HG02610 (cell line): ENCODE measurements around the gene KCNH1.

Experiments used
- ATAC-seq: cut with Tn5 transposase; IDR thresholded peaks from one replicate; pipeline ENCODE4 v1.9.1; 2021; ENCODE audit warnings: mild to moderate bottlenecking, moderate library complexity; ENCODE audit not compliant: unreplicated experiment

The KCNH1 gene

DNA sequence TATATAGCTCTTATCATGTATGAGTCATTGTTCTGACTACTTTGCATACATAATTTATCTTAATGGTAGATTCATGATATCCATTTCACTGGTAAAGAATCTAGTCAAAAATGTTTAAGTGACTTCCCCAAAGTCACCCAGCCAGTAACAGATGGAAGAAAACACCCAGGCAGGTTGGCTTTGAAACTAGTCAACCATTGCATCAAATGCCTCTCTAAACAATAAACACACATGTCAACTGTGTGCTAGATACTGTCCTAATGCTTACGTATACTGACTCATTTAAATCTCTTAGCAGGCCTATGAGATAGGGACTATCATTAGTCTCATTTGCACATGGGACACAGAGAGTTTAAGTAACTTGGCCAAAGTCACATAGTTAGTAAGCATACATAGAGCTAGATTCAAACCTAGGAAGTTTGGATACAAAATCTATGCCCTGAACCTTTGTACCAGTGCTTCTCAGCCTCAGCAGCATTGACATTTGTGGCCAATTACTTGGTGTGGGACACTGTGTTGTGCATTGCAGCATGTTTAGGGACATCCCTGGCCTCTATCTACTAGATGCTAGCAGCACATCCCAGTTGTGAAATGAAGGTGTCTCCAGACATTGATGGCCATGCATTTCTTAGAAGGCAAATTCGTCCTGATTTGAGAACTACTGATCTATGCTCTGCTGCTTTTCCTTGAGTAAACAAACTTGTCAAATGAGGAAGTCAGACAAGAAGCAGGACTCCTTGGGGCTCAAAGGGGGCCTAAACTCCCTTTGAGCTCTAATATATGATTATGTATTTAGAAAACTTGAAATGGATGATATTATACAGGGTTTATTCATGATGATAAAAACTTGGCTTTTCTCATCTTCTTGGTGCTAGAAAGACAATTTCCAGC is 316.3 kb downstream of the KCNH1 start:
- ATAC-seq = no peak

DNA sequence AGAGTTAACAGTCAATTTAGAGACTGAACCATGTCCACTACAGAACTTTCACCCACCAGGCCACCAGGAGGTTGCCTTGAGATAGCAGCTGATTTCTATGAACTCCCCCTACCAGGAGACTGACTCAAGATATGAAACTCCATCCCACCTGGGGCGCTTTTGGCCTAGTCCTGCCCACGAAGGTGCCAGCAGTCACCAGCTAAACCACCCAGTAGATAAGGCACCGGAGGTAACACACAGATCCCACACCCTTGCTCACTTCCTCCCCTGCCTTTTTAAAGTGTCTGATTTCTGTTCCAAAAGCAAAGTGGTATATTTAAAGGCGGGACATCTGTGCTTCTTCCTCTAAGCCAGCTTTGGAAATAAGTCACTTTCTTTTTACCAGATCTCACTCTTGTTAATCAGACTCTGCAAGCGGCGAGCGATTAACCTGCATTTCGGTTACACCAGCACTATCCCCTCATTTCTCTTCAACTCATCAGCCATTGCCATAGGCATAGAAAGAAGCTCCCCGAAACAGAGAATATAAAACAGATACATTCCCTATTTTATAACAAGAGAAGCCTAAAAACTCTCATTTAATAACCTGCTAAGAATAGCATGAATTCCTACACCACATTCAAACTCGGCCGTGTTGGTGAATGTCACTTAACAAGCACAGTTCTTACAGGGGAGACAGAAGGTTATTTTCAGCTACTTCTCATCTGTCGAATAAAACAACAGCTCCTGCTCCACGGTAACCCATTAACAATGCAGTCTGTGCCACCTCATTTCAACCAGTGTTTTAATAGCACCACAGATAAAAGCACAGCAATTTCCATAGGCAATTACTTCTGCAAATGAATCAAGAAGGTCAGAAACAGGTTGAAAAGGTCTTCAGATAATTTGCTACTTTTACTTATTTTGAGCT is 318.1 kb downstream of the KCNH1 start:
- no peak for ATAC-seq

DNA sequence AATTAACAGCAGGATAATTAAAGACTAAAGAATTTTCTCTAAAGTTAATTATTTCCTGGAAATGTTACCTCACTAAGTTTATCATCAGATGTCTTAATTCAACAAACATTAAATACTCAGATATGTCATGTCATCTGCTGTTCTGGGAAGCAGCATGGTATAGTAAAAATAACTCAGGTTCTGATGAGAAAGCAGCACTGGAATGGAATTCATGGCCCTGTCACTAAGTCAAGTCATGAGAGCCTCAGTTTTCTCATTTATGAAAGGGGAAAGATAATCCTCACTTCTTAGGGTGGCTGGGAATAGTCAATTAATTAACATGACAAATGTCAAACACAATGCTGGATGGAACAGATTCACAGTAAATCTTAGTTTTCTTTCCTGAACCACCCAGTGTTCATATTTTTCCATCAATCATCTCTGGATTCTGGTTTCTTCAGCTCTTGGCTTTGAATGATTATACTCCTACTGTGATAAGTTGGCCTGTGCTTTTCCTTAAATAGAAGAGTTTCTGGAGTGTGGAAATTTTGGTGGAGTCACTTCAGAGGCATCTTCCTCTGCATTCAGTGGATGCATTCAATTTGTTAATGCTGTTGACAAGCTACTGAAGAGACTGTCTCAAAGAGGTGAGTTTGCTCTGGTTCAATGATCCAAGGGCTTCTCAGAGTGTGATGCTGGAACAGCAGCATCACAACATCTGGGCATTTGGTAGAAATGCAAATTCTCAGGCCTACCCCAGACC is 319.4 kb downstream of the KCNH1 start:
- ATAC-seq = no peak

DNA sequence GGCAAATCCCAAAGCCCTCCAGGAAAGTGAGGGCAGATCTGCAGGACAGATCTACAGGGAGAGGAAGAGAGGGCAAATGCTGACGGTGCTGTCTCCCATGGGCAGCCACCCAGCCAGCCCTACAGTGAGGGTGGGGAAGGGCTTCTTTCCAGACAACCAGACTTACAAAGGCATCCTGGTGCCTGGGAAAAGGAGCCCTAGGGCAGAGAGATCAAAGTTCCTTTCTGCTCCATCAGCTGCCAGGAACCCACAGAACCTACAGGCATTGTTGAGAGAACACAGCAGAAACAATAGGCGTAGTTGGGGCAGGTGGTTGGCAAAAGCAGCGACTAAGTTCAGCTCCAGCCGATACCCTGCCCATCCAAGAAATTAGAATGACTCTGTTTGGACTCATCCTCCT is 332.4 kb downstream of the KCNH1 start:
- ATAC-seq = no peak

GRCh38 chr1:210800756-210801155 is 333.2 kb downstream of the KCNH1 start:
- no peak for ATAC-seq

- ATAC-seq = no peak
These were observed 333.6 kb downstream of the KCNH1 start for GRCh38 chr1:210800301-210800700.

DNA sequence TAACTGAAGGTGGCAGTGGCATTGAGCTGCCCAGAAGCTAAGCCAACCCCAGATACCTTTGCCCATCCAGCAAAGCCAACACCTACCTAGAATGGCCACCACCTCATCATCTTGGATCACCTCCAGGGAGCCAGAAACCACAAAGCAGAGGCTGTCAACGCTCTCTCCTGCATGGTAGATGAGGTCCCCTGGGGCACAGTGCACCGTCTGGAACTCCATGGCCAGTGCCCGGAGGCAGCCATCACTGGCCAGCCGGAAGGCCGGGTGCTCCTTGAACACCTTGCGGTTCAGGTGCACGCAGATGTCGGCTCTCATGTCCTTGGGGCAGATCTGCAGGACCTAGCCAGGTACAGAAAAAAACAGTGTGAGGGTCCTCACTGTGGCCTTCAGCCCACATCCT is 336.5 kb downstream of the KCNH1 start:
- no peak for ATAC-seq

- no peak for ATAC-seq
These were observed 337.5 kb downstream of the KCNH1 start for GRCh38 chr1:210796421-210796820.

DNA sequence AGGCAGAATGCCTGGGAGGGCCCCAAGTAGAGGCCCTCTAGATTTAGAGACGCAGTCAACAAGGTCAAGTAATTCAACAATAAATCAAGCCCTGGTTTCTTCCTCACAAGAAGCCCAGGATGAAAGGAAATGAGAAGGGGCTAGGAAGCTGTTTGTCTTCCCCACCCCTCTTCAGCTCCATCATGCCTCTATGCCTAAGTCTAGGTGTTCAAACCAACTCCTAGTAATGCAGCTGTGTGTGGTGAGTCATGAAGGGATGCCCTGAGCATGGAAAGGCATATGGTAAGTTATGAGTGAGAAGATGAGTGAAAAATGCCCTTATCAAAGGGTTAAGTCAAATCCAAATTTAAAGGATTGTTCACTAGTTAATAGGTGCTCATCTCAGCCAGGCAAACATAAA is 339.5 kb downstream of the KCNH1 start:
- no peak for ATAC-seq

DNA sequence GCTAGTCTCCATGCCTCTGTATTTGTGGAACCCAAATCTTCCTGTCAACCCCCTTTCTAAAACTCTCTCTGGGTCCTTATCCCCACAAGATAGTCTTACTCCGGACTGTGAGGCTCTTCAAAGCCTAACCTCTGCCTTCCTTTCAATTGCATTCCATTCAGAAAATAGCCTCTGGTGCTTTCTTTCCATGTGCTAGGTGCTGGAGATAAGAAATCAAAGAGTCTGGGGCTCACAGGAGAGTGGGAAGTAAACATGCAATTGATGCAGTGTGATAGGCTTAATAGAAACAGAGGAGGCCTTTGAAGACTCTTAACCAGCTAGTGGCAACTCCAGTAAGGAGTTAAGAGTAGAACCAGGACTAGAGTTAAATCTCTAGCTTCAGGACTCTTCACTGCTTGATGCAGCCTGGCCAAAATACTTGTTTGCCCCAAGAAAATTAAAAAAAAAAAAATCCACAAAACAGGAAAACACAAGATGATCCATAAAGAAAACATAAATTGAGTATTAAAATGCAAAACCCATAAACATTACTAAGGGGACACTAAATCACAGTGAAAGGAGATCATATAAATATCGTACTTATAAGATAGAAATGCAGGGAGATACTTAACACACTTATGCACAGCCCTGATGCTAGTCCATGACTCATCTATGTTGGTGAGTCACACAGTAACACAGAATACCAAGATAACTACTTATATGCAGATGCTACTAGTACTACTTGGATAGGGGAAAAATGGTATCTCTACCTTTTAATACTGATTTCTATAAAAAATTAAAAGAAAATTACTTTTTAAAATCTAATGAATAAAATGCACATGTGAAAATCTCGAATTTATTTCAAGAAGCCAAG is 341.5 kb downstream of the KCNH1 start:
- no peak for ATAC-seq

DNA sequence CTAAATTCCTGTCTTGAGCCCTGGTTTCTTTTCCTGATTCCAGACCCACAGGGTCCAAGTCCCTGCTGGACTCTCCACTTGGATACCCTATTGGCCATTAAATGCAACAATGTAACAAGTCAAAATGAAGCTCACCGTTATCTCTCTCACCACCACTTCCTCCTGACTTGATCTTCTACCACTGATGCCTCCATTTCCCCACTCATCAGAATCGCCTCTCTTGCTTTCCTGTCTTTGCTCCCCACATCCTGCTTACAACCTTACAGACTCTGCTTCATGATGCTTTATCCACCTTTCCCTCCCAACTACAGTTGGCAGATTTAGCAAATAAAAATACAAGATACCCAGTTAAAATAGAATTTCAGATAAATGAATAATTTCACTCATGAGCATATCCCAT is 343.8 kb downstream of the KCNH1 start:
- no peak for ATAC-seq

DNA sequence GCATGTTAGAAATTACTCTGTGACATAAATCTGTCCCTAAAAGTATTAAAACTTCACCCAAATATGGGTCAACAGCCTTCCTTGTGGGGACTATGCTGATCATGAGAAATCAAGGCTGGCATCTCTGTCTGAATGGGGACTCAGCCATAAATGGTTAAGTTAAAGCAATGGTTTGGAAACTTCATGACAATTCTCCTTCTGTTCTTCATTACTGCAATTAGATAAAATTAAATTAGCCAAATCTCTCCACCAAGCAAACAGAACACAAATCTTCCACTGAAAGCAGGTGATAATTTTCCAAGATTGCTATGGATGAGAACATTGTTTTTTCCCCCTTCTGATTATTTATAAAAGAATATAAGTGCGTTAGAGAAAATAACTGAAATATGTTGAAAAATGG is 346.1 kb downstream of the KCNH1 start:
- no peak for ATAC-seq

- ATAC-seq = no peak
These were observed 347.4 kb downstream of the KCNH1 start for GRCh38 chr1:210786546-210786945.

DNA sequence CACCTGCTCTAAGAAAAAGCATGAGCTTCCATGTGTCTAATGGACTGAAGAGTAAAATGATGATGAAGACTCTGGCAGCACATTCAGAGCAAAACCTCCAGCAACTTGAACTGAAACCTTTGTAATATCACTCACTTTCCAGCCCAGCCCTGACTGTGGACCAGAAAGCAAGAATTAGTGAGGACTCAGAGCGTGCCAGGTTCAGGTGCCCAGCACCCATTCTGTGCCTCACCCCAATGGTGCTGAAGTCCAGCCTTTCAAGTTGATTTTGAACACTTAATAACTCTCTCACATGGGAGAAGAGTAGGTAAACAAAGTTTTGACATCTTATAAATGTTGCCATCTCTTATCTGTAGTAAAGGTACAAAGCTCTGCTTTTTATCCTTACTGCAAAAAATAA is 350.0 kb downstream of the KCNH1 start:
- ATAC-seq = no peak

DNA sequence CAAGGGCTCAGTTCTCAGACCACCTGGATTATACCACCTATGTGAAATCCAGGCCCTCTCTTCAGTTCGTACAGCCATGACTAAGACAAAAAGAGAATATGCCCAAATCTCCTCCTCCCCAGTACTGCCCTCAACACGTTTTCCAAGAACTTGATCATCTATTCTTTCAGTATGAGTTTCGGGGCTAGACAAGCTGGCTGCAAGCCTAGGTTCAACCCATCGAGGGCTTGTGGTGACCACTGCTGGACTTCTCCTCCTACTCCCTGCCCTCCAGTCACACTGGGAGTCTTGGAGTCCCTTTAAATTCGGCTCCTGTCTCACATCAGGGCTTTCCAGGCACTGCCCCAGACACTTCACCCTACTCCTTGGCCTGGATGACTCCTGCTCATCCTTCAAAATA is 352.3 kb downstream of the KCNH1 start:
- no peak for ATAC-seq

DNA sequence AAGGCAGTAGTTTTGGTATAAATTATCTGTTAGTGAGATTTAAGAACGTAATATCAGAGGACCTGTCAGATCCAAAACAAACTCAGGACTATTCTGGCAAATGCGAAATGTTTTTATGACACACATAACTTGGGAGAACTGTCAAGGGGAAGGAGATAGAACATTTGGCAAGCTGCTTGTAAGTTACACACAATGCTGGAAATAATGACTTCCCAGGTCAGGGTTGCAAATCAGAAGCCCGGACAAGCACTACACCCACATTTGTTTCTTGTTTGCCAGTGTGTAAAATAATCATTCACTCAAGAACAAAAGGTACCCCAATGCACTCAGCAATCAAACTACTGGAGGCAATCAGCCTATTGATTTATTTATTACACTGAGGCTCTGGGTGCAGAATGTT is 354.7 kb downstream of the KCNH1 start:
- ATAC-seq = no peak

DNA sequence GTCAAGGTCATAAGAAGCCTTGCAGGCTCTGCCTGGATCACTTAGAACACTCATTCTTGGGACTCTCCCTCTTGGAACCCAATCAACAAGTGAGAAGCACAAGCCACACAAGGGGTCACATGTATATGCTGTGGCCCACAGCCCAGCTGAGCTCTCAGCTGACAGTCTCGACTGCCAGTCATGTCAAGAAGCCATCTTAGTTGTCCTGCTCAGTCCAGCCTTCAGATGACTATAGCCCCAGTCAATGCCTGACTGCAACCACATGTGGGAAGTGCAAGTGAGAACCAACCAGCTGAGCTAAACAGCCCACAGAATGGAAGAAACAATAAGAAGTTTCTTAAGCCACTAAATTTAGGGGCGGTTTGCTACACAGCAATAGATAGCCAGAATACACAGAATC is 356.0 kb downstream of the KCNH1 start:
- ATAC-seq = no peak

GRCh38 chr1:210776712-210777111 is 357.2 kb downstream of the KCNH1 start:
- no peak for ATAC-seq

DNA sequence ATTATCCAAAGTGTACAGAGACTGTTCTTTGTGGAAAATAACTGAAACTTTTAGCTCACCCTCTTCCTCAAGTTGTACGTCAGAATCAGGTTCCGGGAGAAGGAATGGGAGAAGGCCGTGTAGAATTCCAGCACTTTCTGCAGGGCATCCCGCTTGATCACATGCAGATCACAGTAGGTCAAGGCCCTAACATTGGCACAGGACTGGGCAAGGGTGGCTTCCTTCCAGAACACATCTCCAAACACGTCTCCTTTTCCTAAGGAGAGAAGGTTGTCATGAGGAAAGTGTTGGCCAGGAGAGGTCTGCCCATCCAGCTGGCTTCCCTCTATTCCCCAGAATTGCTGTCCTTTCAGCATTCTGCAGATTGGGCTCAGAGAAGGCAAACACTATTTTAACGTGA is 358.7 kb downstream of the KCNH1 start:
- no peak for ATAC-seq

DNA sequence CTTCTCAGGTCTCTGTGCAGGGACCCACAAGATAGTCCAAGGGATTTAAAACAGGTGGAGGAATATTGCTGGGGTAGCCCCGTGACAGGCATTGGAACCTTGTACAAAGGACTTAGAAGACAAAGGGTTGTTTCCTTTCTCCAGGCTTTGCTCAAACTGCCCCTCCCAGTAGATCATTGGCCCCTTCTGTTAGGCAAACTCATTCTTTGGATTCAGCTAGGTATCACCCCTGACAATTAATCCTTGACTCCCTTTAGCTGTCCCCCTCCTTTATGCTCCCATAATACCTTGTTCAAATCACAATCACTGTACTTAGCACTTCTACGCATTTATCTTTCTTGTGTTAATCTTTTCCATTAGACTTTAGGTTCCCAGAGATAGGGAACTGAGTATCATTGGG is 360.5 kb downstream of the KCNH1 start:
- no peak for ATAC-seq
